SK-N-SH (cell line): ENCODE measurements around the gene MGAT5. TPM values are rescaled to one million over a fixed set of nuclear protein-coding genes. Genes with fewer than 3 reads are reported as not detected.

Experiments
- CTCF ChIA-PET: fragments of 300-600, 350-600 bp; formaldehyde crosslinking; extraction: SDS; loops from one replicate; lab custom pipeline; 2021; lab: Yijun Ruan, JAX
- POLR2A ChIA-PET: fragments of 350-600 bp; sonication (Branson Sonifier 250); formaldehyde crosslinking; extraction: SDS; loops from one replicate; lab custom pipeline; 2020; ENCODE audit warnings: antibody characterized with exemption, inconsistent platforms; lab: Yijun Ruan, JAX
- DNase-seq: peaks from one replicate; pipeline ENCODE4 v3.0.0; 2012
- H2AFZ ChIP-seq: fragments of 200-600 bp; sonication (generic); 2 replicates; pipeline ENCODE4 v1.8.1; 2016; ENCODE audit warnings: antibody characterized with exemption, mild to moderate bottlenecking, low read depth
- H3F3A ChIP-seq: fragments of 200-600 bp; sonication (generic); replicated peaks from 2 replicates; pipeline ENCODE3; 2016; ENCODE audit warnings: antibody characterized with exemption, mild to moderate bottlenecking; ENCODE audit not compliant: insufficient read depth
- H3K27ac ChIP-seq, 2 experiments: fragments of 200-500 bp in 1 of 2; fragments of 200-600 bp in 1 of 2; sonication (Bioruptor generic) in 1 of 2; sonication (generic), shearing (Covaris generic) in 1 of 2; 2 replicates each; pipeline versions ENCODE4 v1.5.1 to v1.6.1; 2014 to 2016; ENCODE audit warnings: low read depth in 2 of 2, inconsistent platforms in 1 of 2, low read length in 1 of 2, mild to moderate bottlenecking in 1 of 2, mixed read lengths in 1 of 2
- H3K27me3 ChIP-seq: fragments of 200-600 bp; sonication (generic), shearing (Covaris generic); 2 replicates; pipeline ENCODE4 v1.6.1; 2016; ENCODE audit warnings: mixed run types; ENCODE audit not compliant: insufficient read depth
- H3K36me3 ChIP-seq, 2 experiments: fragments of 200-500 bp in 1 of 2; fragments of 200-600 bp in 1 of 2; sonication (Bioruptor generic) in 1 of 2; sonication (generic) in 1 of 2; replicated peaks in 1 of 2; 2 replicates each; pipeline versions ENCODE3 to v1.5.1; 2014 to 2016; ENCODE audit warnings: low read length in 1 of 2, mild to moderate bottlenecking in 1 of 2; ENCODE audit not compliant: insufficient read depth in 2 of 2, control insufficient read depth in 1 of 2
- H3K4me1 ChIP-seq, 2 experiments: fragments of 200-500 bp in 1 of 2; fragments of 200-600 bp in 1 of 2; sonication (Bioruptor generic) in 1 of 2; sonication (generic), shearing (Covaris generic) in 1 of 2; 2 replicates each; pipeline versions ENCODE4 v1.5.1 to v1.6.1; 2014 to 2016; ENCODE audit warnings: low read depth in 1 of 2, low read length in 1 of 2, mixed run types in 1 of 2; ENCODE audit not compliant: insufficient read depth in 2 of 2, control insufficient read depth in 1 of 2
- H3K4me2 ChIP-seq: fragments of 200-600 bp; sonication (generic), shearing (Covaris generic); 2 replicates; pipeline ENCODE4 v1.6.1; 2017; ENCODE audit warnings: mixed run types
- H3K4me3 ChIP-seq, 2 experiments: fragments of 200-500 bp in 1 of 2; fragments of 200-600 bp in 1 of 2; sonication (Bioruptor generic) in 1 of 2; sonication (generic), shearing (Covaris generic) in 1 of 2; 2 replicates each; pipeline versions ENCODE4 v1.5.1 to v1.8.1; 2014 to 2016; ENCODE audit warnings: low read depth in 2 of 2, inconsistent platforms in 1 of 2, low read length in 1 of 2, mild to moderate bottlenecking in 1 of 2, mixed read lengths in 1 of 2, moderate library complexity in 1 of 2
- H3K79me2 ChIP-seq: fragments of 200-600 bp; sonication (generic); 2 replicates; pipeline ENCODE4 v1.8.1; 2017; ENCODE audit warnings: mild to moderate bottlenecking; ENCODE audit not compliant: insufficient read depth
- H3K9ac ChIP-seq: fragments of 200-600 bp; sonication (generic); 2 replicates; pipeline ENCODE4 v1.6.1; 2017; ENCODE audit warnings: mixed run types
- H3K9me2 ChIP-seq: fragments of 200-600 bp; sonication (generic); 2 replicates; pipeline ENCODE4 v1.6.1; 2017; ENCODE audit warnings: mixed run types
- H3K9me3 ChIP-seq: fragments of 200-600 bp; sonication (generic); 2 replicates; pipeline ENCODE4 v1.6.1; 2017; ENCODE audit warnings: mixed run types, mild to moderate bottlenecking, moderate library complexity
- H4K20me1 ChIP-seq: fragments of 200-600 bp; sonication (generic); 2 replicates; pipeline ENCODE4 v1.6.1; 2017; ENCODE audit warnings: mild to moderate bottlenecking, mixed run types; ENCODE audit not compliant: insufficient read depth
- CHD2 ChIP-seq: fragments of 150-350 bp; IDR thresholded peaks from 2 replicates; pipeline ENCODE4 v1.6.1; 2018; ENCODE audit warnings: low read length; ENCODE audit not compliant: partially characterized antibody
- CTCF ChIP-seq: fragments of 200-600 bp; sonication (generic); IDR thresholded peaks from 2 replicates; pipeline ENCODE4 v1.6.1; 2017; ENCODE audit warnings: antibody characterized with exemption, mild to moderate bottlenecking, moderate library complexity
- FOXM1 ChIP-seq: IDR thresholded peaks from 2 replicates; pipeline ENCODE4 v1.4.0; 2012; ENCODE audit warnings: low read depth, mild to moderate bottlenecking
- GABPA ChIP-seq: IDR thresholded peaks from 2 replicates; pipeline ENCODE4 v1.4.0; 2012; ENCODE audit warnings: low read depth, mild to moderate bottlenecking
- IRF3 ChIP-seq: fragments of 150-350 bp; IDR thresholded peaks from 2 replicates; pipeline ENCODE4 v1.6.1; 2016; ENCODE audit warnings: mild to moderate bottlenecking, low read depth, low read length
- JUND ChIP-seq: IDR thresholded peaks from 2 replicates; pipeline ENCODE4 v1.4.0; 2012
- MAX ChIP-seq: IDR thresholded peaks from 2 replicates; pipeline ENCODE4 v1.4.0; 2012; ENCODE audit warnings: low read depth
- NFIC ChIP-seq: IDR thresholded peaks from 2 replicates; pipeline ENCODE4 v1.4.0; 2012; ENCODE audit warnings: borderline replicate concordance
- NRF1 ChIP-seq: IDR thresholded peaks from 2 replicates; pipeline ENCODE4 v1.6.1; 2012; ENCODE audit warnings: low read depth, mild to moderate bottlenecking, low read length
- POLR2AphosphoS5 ChIP-seq: IDR thresholded peaks from 2 replicates; pipeline ENCODE4 v1.6.1; 2012; ENCODE audit warnings: low read depth, low read length
- RAD21 ChIP-seq: IDR thresholded peaks from 2 replicates; pipeline ENCODE4 v1.6.1; 2012; ENCODE audit warnings: mild to moderate bottlenecking, low read length
- REST ChIP-seq: IDR thresholded peaks from 2 replicates; pipeline ENCODE4 v1.6.1; 2012; ENCODE audit warnings: mild to moderate bottlenecking, low read depth, low read length, moderate library complexity
- TCF12 ChIP-seq: IDR thresholded peaks from 2 replicates; pipeline ENCODE4 v1.4.0; 2012
- YY1 ChIP-seq: IDR thresholded peaks from 2 replicates; pipeline ENCODE4 v1.4.0; 2012; ENCODE audit warnings: low read depth, mild to moderate bottlenecking
- ZBTB33 ChIP-seq: IDR thresholded peaks from 2 replicates; pipeline ENCODE4 v1.4.0; 2012; ENCODE audit warnings: low read depth, borderline replicate concordance
- WGBS: methylation state at CpG from one replicate; pipeline ENCODE4 v1.1.6; 2017; ENCODE audit warnings: low lambda C conversion rate; 5-methylcytosine and 5-hydroxymethylcytosine counted together
- polyA plus RNA-seq, 3 experiments: library from polyadenylated mRNA; depleted of rRNA; stranded (reverse); fragments of >200 nt; gene quantifications; 2 replicates each; pipeline ENCODE4 v1.2.3, GENCODE V29; 2012

The MGAT5 gene
- polyA plus RNA-seq, 1 of the 3 experiments (the other 2 are of a cell fraction), result 18.2 TPM

- H3K9me2 ChIP-seq, result no peaks in the 10 kb centered on the region
- H3K79me2 ChIP-seq, result peaks cover 3% of the 10 kb centered on the region; the same call in 1 of the 2 replicates
- no peak overlapping the region for H3K9ac ChIP-seq
- no peaks in the 10 kb centered on the region for H3K36me3 ChIP-seq
- no peak for DNase-seq
- peaks cover 0 to 17% of the 10 kb centered on the region in 2 experiments; a peak in 1 of 4 replicates for H3K4me1 ChIP-seq
- H3K4me2 ChIP-seq, result no peak overlapping the region
- no peaks in the 10 kb centered on the region for H3F3A ChIP-seq
- H3K27ac ChIP-seq, result no peak overlapping the region
- no peak overlapping the region for H3K4me3 ChIP-seq
- 95% methylated on average over 8 of the region's 8 CpGs for WGBS
- H4K20me1 ChIP-seq, result no peaks in the 10 kb centered on the region
- ChIA-PET POLR2A (no interaction called here), CTCF (interaction anchor here (0.8 to 4.8 kb wide), 6 partner anchors 10 to 195 kb away, joined by 3 to 31 read pairs (median 6); no protein-coding TSS in a partner anchor)
- no peaks in the 10 kb centered on the region for H3K9me3 ChIP-seq
- no peak overlapping the region for H2AFZ ChIP-seq
- TF ChIP-seq POLR2AphosphoS5 (no peak), NRF1 (no peak), MAX (no peak), CTCF (no peak)
- H3K27me3 ChIP-seq, result no peaks in the 10 kb centered on the region
Measured at GRCh38 chr2:134216152-134216829, 37.6 kb upstream of the MGAT5 start.

- Histone ChIP-seq H3F3A (no peaks in the 10 kb centered on the region), H3K9ac (no peak overlapping the region), H4K20me1 (no peaks in the 10 kb centered on the region), H3K4me2 (no peak overlapping the region), H3K36me3 (no peaks in the 10 kb centered on the region), H3K79me2 (peaks cover 3% of the 10 kb centered on the region; the same call in 1 of the 2 replicates), H3K27me3 (no peaks in the 10 kb centered on the region), H2AFZ (no peak overlapping the region), H3K9me3 (no peaks in the 10 kb centered on the region), H3K9me2 (no peaks in the 10 kb centered on the region), H3K4me3 (no peak overlapping the region), H3K27ac (no peak overlapping the region), H3K4me1 (peaks cover 0 to 19% of the 10 kb centered on the region in 2 experiments; a peak in 1 of 4 replicates)
- no peak for DNase-seq
- CTCF ChIA-PET, result interaction anchor here (1.4 to 4.8 kb wide), 2 partner anchors 11 to 18 kb away, joined by 3 to 31 read pairs; no protein-coding TSS in a partner anchor
- POLR2A ChIA-PET, result no interaction called here
- WGBS, result 95% methylated on average over 2 of the region's 2 CpGs
- TF ChIP-seq REST, result no peak
- no peak for TF ChIP-seq GABPA
- no peak for TF ChIP-seq FOXM1
- no peak for TF ChIP-seq ZBTB33
- no peak for TF ChIP-seq TCF12
- no peak for TF ChIP-seq NFIC
- TF ChIP-seq RAD21, result no peak
- TF ChIP-seq JUND, result no peak
- TF ChIP-seq IRF3, result no peak
- TF ChIP-seq POLR2AphosphoS5, result no peak
- TF ChIP-seq YY1, result no peak
- no peak for TF ChIP-seq CHD2
Measured at GRCh38 chr2:134217351-134217750, 36.5 kb upstream of the MGAT5 start.
